GM21447 (cell line): Measurements from ENCODE around the gene TRIM24.

Experiments
- ATAC-seq: cut with Tn5 transposase; IDR thresholded peaks from one replicate; pipeline ENCODE4 v1.9.1; 2021; ENCODE audit not compliant: unreplicated experiment

Gene TRIM24

GRCh38 chr7:138538518-138538917 is 78.5 kb downstream of the TRIM24 start:
- ATAC-seq = peak; percentile 74

- no peak for ATAC-seq
Measured at GRCh38 chr7:138538997-138539644, 79.1 kb downstream of the TRIM24 start.

GRCh38 chr7:138542183-138542582 is 82.1 kb downstream of the TRIM24 start:
- peak; percentile 83 for ATAC-seq

- ATAC-seq = no peak
Measured at GRCh38 chr7:138543739-138544138, 83.7 kb downstream of the TRIM24 start.

- ATAC-seq = no peak
Measured at GRCh38 chr7:138545123-138545522, 85.1 kb downstream of the TRIM24 start.

- ATAC-seq = no peak
Measured at GRCh38 chr7:138546064-138546619, 86.1 kb downstream of the TRIM24 start.

- ATAC-seq = no peak
Measured at GRCh38 chr7:138546829-138547228, 86.8 kb downstream of the TRIM24 start.

GRCh38 chr7:138549082-138549481 is 89.0 kb downstream of the TRIM24 start:
- ATAC-seq = no peak

- ATAC-seq = no peak
Measured at GRCh38 chr7:138550337-138550736, 90.3 kb downstream of the TRIM24 start.

GRCh38 chr7:138551102-138551501 is 91.0 kb downstream of the TRIM24 start:
- no peak for ATAC-seq

GRCh38 chr7:138553805-138554204 is 93.7 kb downstream of the TRIM24 start:
- ATAC-seq = no peak

- ATAC-seq = no peak
Measured at GRCh38 chr7:138554674-138555073, 94.6 kb downstream of the TRIM24 start.

GRCh38 chr7:138555684-138556083 is 95.6 kb downstream of the TRIM24 start:
- ATAC-seq = no peak

- ATAC-seq = no peak
Measured at GRCh38 chr7:138556771-138557484, 96.9 kb downstream of the TRIM24 start.

GRCh38 chr7:138559448-138559847 is 99.4 kb downstream of the TRIM24 start:
- ATAC-seq = no peak

GRCh38 chr7:138563808-138564207 is 103.7 kb downstream of the TRIM24 start:
- ATAC-seq = no peak

- no peak for ATAC-seq
Measured at GRCh38 chr7:138564365-138564764, 104.3 kb downstream of the TRIM24 start.

- ATAC-seq = no peak
Measured at GRCh38 chr7:138565071-138565450, 105.0 kb downstream of the TRIM24 start.

- ATAC-seq = no peak
Measured at GRCh38 chr7:138565451-138566114, 105.5 kb downstream of the TRIM24 start.

- ATAC-seq = no peak
Measured at GRCh38 chr7:138568655-138569054, 108.6 kb downstream of the TRIM24 start.

GRCh38 chr7:138569418-138569817 is 109.4 kb downstream of the TRIM24 start:
- ATAC-seq = no peak

GRCh38 chr7:138570715-138571114 is 110.7 kb downstream of the TRIM24 start:
- no peak for ATAC-seq
